HEK293 (cell line): ENCODE results near the gene SCGB3A2.

Source experiments
- CTCF ChIA-PET: fragments of 350-600 bp; formaldehyde crosslinking; extraction: SDS; loops from one replicate; lab custom pipeline; 2021; ENCODE audit warnings: antibody characterized with exemption; lab: Yijun Ruan, JAX
- POLR2A ChIA-PET: fragments of 300-600 bp; formaldehyde crosslinking; extraction: SDS; loops from one replicate; lab custom pipeline; 2020; ENCODE audit warnings: antibody characterized with exemption, inconsistent platforms; lab: Yijun Ruan, JAX
- H3K27ac ChIP-seq: fragments of 200-500 bp; sonication (Bioruptor generic); 2 replicates; pipeline ENCODE4 v1.5.1; 2014; ENCODE audit warnings: low read depth, low read length, control low read depth, inconsistent platforms; ENCODE audit errors: extremely low read depth
- H3K36me3 ChIP-seq, 2 experiments: fragments of 200-500 bp in 1 of 2; sonication (Bioruptor generic) in 1 of 2; 1 replicate in 1 of 2; 2 replicates in 1 of 2; pipeline ENCODE4 v1.5.1; 2014 to 2017; ENCODE audit warnings: inconsistent platforms in 2 of 2, low read length in 2 of 2; ENCODE audit not compliant: control insufficient read depth in 2 of 2, insufficient read depth in 1 of 2
- H3K4me1 ChIP-seq: fragments of 200-500 bp; sonication (Bioruptor generic); 2 replicates; pipeline ENCODE4 v1.5.1; 2014; ENCODE audit warnings: mild to moderate bottlenecking, low read length, inconsistent platforms; ENCODE audit not compliant: control insufficient read depth, insufficient read depth
- H3K4me3 ChIP-seq: 2 replicates; pipeline ENCODE4 v1.5.1; 2011; ENCODE audit warnings: low read depth, mild to moderate bottlenecking, control low read depth, low read length, moderate library complexity
- H3K9me3 ChIP-seq: fragments of 200-500 bp; sonication (Bioruptor generic); 2 replicates; pipeline ENCODE4 v1.5.1; 2014; ENCODE audit warnings: low read depth, low read length, inconsistent platforms; ENCODE audit not compliant: control insufficient read depth, insufficient read depth
- GLI4 ChIP-seq: fragments of 450-650 bp; formaldehyde crosslinking; IDR thresholded peaks from 2 replicates; pipeline ENCODE4 v1.5.1; 2016; ENCODE audit warnings: missing biosample characterization, missing genetic modification characterization
- KLF16 ChIP-seq: fragments of 450-650 bp; formaldehyde crosslinking; IDR thresholded peaks from 2 replicates; pipeline ENCODE4 v1.5.1; 2017; ENCODE audit warnings: missing biosample characterization, missing genetic modification characterization
- MZF1 ChIP-seq: fragments of 450-650 bp; formaldehyde crosslinking; IDR thresholded peaks from 2 replicates; pipeline ENCODE4 v1.5.1; 2017; ENCODE audit warnings: missing biosample characterization, missing genetic modification characterization, borderline replicate concordance
- TRIM28 ChIP-seq: IDR thresholded peaks from 2 replicates; pipeline ENCODE4 v1.6.1; 2011; ENCODE audit warnings: low read length, control low read depth, borderline replicate concordance
- TSHZ1 ChIP-seq: fragments of 450-650 bp; formaldehyde crosslinking; IDR thresholded peaks from 2 replicates; pipeline ENCODE4 v1.5.1; 2016; ENCODE audit warnings: missing biosample characterization, missing genetic modification characterization, borderline replicate concordance
- ZBTB48 ChIP-seq: fragments of 450-650 bp; formaldehyde crosslinking; IDR thresholded peaks from 2 replicates; pipeline ENCODE4 v1.5.1; 2016; ENCODE audit warnings: missing biosample characterization, missing genetic modification characterization
- ZBTB6 ChIP-seq: fragments of 450-650 bp; formaldehyde crosslinking; IDR thresholded peaks from 2 replicates; pipeline ENCODE4 v1.5.1; 2017; ENCODE audit warnings: missing biosample characterization, missing genetic modification characterization
- ZFP3 ChIP-seq: fragments of 450-650 bp; formaldehyde crosslinking; IDR thresholded peaks from 2 replicates; pipeline ENCODE4 v1.5.1; 2016; ENCODE audit warnings: low read depth, missing biosample characterization, missing genetic modification characterization
- ZNF175 ChIP-seq: fragments of 450-650 bp; formaldehyde crosslinking; IDR thresholded peaks from 2 replicates; pipeline ENCODE4 v1.5.1; 2016; ENCODE audit warnings: missing biosample characterization, missing genetic modification characterization
- ZNF391 ChIP-seq: fragments of 450-650 bp; formaldehyde crosslinking; IDR thresholded peaks from 2 replicates; pipeline ENCODE4 v1.5.1; 2016; ENCODE audit warnings: low read depth, missing biosample characterization, missing genetic modification characterization, borderline replicate concordance
- ZNF530 ChIP-seq: fragments of 450-650 bp; formaldehyde crosslinking; IDR thresholded peaks from 2 replicates; pipeline ENCODE4 v1.5.1; 2016; ENCODE audit warnings: low read depth, missing biosample characterization, missing genetic modification characterization
- ZNF561 ChIP-seq: fragments of 450-650 bp; IDR thresholded peaks from 2 replicates; pipeline ENCODE4 v1.5.1; 2018; ENCODE audit warnings: missing biosample characterization, missing genetic modification characterization, borderline replicate concordance
- ZNF580 ChIP-seq: fragments of 450-650 bp; formaldehyde crosslinking; IDR thresholded peaks from 2 replicates; pipeline ENCODE4 v1.5.1; 2016; ENCODE audit warnings: missing biosample characterization, missing genetic modification characterization
- ZNF624 ChIP-seq: fragments of 450-650 bp; formaldehyde crosslinking; IDR thresholded peaks from 2 replicates; pipeline ENCODE4 v1.5.1; 2017; ENCODE audit warnings: missing biosample characterization, missing genetic modification characterization
- ZNF776 ChIP-seq: fragments of 450-650 bp; formaldehyde crosslinking; IDR thresholded peaks from 2 replicates; pipeline ENCODE4 v1.5.0; 2017; ENCODE audit warnings: missing biosample characterization, missing genetic modification characterization, borderline replicate concordance
- ZNF777 ChIP-seq: fragments of 450-650 bp; formaldehyde crosslinking; IDR thresholded peaks from 2 replicates; pipeline ENCODE4 v1.5.1; 2017; ENCODE audit warnings: missing biosample characterization, missing genetic modification characterization, borderline replicate concordance
- ZNF785 ChIP-seq: fragments of 450-650 bp; formaldehyde crosslinking; IDR thresholded peaks from 2 replicates; pipeline ENCODE4 v1.5.1; 2016; ENCODE audit warnings: missing biosample characterization, missing genetic modification characterization
- ZNF791 ChIP-seq: fragments of 450-650 bp; formaldehyde crosslinking; IDR thresholded peaks from 2 replicates; pipeline ENCODE4 v1.5.1; 2016; ENCODE audit warnings: missing biosample characterization, missing genetic modification characterization
- ZNF843 ChIP-seq: fragments of 450-650 bp; formaldehyde crosslinking; IDR thresholded peaks from 2 replicates; pipeline ENCODE4 v1.5.1; 2016; ENCODE audit warnings: missing biosample characterization, missing genetic modification characterization
- ZSCAN16 ChIP-seq: fragments of 450-650 bp; formaldehyde crosslinking; IDR thresholded peaks from 2 replicates; pipeline ENCODE4 v1.5.1; 2016; ENCODE audit warnings: missing biosample characterization, missing genetic modification characterization
- TF ChIP-seq, protein P1 (sequence below): fragments of 450-650 bp; formaldehyde crosslinking; IDR thresholded peaks from 2 replicates; pipeline ENCODE4 v1.5.1; 2017; ENCODE audit warnings: missing biosample characterization, missing genetic modification characterization
- TF ChIP-seq, protein P2 (sequence below): fragments of 450-650 bp; formaldehyde crosslinking; IDR thresholded peaks from 2 replicates; pipeline ENCODE4 v1.5.1; 2016; ENCODE audit warnings: missing biosample characterization, missing genetic modification characterization

SCGB3A2 gene

DNA sequence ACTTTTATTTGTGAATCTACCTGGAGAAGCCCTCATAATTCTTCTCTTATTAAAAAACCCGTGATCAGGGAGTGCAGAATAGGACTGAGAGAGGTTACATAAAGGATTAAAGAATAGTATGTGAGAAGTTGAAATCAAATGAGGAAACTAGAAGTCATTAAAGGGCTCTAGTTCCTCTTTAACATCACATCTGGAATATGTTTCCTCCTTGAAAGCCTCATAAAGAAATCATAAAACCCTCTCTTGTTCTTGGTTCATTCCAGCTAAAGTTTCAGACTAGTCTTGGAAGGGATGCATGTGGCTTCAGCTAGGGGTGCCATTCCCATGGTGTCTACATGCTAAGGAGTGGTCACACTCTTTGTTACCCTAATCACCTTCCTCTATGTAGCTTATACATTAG is 33.5 kb downstream of the SCGB3A2 start:
- TF ChIP-seq ZNF561 (tag by site-specific recombination) (no peak), TRIM28 (no peak), ZNF791 (tag by site-specific recombination) (no peak), MZF1 (tag by site-specific recombination) (no peak), ZNF843 (tag by site-specific recombination) (no peak), ZNF580 (tag by site-specific recombination) (no peak), ZNF785 (tag by site-specific recombination) (no peak), ZNF530 (no peak), GLI4 (tag by site-specific recombination) (no peak)
- TF ChIP-seq, protein P1, sequence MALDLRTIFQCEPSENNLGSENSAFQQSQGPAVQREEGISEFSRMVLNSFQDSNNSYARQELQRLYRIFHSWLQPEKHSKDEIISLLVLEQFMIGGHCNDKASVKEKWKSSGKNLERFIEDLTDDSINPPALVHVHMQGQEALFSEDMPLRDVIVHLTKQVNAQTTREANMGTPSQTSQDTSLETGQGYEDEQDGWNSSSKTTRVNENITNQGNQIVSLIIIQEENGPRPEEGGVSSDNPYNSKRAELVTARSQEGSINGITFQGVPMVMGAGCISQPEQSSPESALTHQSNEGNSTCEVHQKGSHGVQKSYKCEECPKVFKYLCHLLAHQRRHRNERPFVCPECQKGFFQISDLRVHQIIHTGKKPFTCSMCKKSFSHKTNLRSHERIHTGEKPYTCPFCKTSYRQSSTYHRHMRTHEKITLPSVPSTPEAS: no peak
- TF ChIP-seq, all 188 proteins: peak for 0
- CTCF ChIA-PET: interaction anchor here (0.7 to 2.0 kb wide), 3 partner anchors 25 to 56 kb away, joined by 4 to 8 read pairs (median 6); no protein-coding TSS in a partner anchor
- Histone ChIP-seq H3K36me3 (no peaks in the 10 kb centered on the region), H3K4me1 (no peaks in the 10 kb centered on the region), H3K27ac (no peak overlapping the region), H3K9me3 (no peaks in the 10 kb centered on the region), H3K4me3 (no peak overlapping the region)
- POLR2A ChIA-PET: no interaction called here

- TF ChIP-seq ZFP3 (tag by site-specific recombination) (no peak), ZNF776 (tag by site-specific recombination) (no peak), ZBTB48 (no peak), ZNF175 (tag by site-specific recombination) (no peak), TSHZ1 (tag by site-specific recombination) (no peak)
- Histone ChIP-seq H3K36me3 (no peaks in the 10 kb centered on the region), H3K4me3 (no peak overlapping the region), H3K4me1 (no peaks in the 10 kb centered on the region), H3K27ac (no peak overlapping the region), H3K9me3 (no peaks in the 10 kb centered on the region)
- CTCF ChIA-PET: no interaction called here
- POLR2A ChIA-PET: no interaction called here
These were observed 35.3 kb downstream of the SCGB3A2 start for GRCh38 chr5:147913786-147914185.

GRCh38 chr5:147918101-147918685 is 39.7 kb downstream of the SCGB3A2 start:
- Histone ChIP-seq H3K4me3 (no peak overlapping the region), H3K36me3 (no peaks in the 10 kb centered on the region), H3K4me1 (no peaks in the 10 kb centered on the region), H3K9me3 (no peaks in the 10 kb centered on the region), H3K27ac (no peak overlapping the region)
- ChIA-PET CTCF (interaction anchor here (0.6 to 1.0 kb wide), 5 partner anchors 15 to 1847 kb away, joined by 3 to 6 read pairs (median 3); no protein-coding TSS in a partner anchor), POLR2A (no interaction called here)
- TF ChIP-seq ZNF777 (tag by site-specific recombination) (no peak), ZBTB6 (tag by site-specific recombination) (no peak), ZNF391 (tag by site-specific recombination) (no peak), ZNF791 (tag by site-specific recombination) (no peak), ZNF624 (tag by site-specific recombination) (no peak), ZSCAN16 (tag by site-specific recombination) (no peak), KLF16 (tag by site-specific recombination) (no peak)
- TF ChIP-seq, protein P2, sequence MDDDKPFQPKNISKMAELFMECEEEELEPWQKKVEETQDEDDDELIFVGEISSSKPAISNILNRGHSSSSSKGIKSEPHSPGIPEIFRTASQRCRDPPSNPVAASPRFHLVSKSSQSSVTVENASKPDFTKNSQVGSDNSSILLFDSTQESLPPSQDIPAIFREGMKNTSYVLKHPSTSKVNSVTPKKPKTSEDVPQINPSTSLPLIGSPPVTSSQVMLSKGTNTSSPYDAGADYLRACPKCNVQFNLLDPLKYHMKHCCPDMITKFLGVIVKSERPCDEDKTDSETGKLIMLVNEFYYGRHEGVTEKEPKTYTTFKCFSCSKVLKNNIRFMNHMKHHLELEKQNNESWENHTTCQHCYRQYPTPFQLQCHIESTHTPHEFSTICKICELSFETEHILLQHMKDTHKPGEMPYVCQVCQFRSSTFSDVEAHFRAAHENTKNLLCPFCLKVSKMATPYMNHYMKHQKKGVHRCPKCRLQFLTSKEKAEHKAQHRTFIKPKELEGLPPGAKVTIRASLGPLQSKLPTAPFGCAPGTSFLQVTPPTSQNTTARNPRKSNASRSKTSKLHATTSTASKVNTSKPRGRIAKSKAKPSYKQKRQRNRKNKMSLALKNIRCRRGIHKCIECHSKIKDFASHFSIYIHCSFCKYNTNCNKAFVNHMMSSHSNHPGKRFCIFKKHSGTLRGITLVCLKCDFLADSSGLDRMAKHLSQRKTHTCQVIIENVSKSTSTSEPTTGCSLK (tag by site-specific recombination): no peak
